GM19468 (cell line): ENCODE measurements around the gene ZNF883.
"Not testable (repeated sequence)": the region's sequence is repeated elsewhere in the genome, so short reads cannot be mapped to it uniquely, and the experiment has no call there.

Experiments used
- ATAC-seq: cut with Tn5 transposase; IDR thresholded peaks from one replicate; pipeline ENCODE4 v1.9.1; 2021; ENCODE audit warnings: mild to moderate bottlenecking, moderate library complexity, moderate number of reproducible peaks; ENCODE audit not compliant: unreplicated experiment; ENCODE audit errors: extremely low read depth

ZNF883 gene

DNA sequence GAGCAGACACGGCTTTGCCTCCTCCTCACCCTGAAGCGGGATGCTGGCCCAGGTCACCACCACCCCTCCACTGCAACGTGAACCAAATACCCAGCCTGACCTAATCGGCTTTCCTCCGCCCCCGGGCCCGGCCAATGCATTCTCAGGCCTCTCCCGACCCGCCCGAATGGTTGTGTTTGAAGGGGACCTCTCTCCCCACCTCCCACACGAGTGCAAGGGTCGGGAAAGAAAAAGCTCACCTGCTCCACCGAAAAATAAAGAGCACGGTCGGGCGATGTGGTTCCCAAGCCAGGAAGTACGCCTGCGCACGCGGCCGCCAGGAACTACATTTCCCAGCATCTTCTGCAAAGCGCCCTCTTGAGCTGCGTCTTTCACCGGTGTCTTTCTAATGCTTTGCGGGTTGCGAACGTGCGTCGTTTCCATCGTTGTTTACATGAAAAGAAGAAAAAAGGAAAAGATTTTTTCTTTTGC is at the start of gene ZNF883:
Gene ZNF883, minus strand, starts transcription at position 282 of the 471 bp plus-strand sequence.
- ATAC-seq = no peak

DNA sequence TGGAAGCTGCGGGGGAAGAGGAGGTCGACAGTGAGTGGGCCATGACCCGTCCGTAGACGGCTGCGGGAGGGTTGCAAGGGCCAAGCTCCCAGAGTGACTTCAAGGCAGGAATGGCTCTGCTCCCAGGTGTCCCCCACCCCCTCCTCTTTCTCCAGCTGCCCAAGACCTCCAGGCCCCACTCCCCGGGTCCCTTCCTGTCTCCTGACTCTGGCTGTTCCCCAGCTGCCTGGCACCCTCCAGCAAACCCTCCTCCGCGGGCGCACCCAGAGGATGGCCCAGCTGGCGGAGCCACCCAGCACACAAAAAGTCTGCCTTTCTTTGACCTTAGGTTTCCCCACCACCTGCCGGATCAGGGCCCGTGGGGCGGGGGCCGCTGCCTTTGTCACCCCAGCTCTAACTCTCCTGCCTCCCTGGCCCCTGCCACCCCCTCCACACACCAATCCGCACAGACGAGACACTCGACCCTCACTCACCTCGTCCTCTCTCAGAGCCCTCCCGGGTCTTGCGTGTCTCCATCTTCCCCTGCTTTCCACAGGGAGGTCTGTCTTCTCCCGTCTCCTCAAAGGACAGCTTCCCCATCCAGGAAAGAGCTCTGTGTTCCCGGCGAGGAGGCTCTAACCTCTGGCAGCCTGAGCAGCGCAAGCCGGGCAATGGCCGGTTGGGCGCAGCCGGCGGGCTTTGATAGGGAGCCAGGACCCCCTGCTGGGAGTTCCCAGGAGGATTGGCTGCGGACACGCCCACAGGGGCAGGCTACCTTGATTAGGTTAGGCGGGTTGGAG is 49.3 kb upstream of the ZNF883 start:
- not testable (repeated sequence) for ATAC-seq

DNA sequence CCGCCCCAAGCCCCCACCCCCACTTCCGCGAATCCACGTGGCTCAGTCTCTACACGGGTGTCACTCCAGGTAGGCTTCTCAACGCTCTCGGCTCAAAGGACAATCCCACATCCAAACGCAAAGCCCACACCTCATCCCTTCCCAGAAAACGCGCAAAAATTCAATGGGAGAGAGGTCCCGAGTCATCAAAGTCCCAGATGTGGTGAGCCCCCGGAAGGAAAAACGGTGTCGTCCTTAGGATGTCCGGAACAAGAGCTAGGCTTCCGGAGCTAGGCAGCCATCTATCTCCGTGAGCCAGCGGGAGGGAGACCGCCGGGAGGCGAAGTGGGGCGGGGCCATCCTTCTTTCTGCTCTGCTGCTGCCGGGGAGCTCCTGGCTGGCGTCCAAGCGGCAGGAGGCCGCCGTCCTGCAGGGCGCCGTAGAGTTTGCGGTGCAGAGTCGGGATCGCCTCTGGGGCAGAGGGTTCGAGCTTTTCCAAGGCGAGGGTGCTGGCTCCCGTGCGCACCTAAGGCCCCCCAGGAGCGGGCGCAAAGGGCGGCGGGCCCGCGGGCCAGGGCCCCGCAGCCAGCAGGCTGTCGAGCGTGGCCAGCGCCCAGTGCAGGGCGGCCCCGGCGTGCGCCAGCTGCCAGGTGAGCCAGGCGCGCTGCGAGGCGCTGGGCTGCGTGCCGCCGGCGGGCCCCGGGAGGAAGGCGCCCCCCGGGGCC is 47.7 kb upstream of the ZNF883 start:
- not testable (repeated sequence) for ATAC-seq

DNA sequence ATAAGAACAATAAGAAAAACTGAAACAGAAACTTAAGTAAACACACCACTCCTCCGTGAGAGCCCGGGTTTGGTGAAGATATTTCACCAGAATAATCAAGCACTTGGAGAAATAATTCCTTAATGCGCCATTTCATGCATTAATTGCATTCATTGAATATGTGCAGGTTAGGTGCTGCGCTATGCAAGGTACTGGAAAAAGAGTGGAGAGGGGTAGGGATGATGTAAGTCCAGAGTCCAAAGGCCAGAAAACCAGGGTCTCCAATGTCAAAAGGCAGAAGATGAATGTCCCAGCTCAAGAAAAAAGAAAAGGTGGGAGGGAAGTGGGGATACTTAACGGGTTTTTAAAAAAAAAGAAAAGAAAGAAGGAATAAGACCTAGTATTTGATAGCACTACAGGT is 45.2 kb upstream of the ZNF883 start:
- ATAC-seq = no peak

DNA sequence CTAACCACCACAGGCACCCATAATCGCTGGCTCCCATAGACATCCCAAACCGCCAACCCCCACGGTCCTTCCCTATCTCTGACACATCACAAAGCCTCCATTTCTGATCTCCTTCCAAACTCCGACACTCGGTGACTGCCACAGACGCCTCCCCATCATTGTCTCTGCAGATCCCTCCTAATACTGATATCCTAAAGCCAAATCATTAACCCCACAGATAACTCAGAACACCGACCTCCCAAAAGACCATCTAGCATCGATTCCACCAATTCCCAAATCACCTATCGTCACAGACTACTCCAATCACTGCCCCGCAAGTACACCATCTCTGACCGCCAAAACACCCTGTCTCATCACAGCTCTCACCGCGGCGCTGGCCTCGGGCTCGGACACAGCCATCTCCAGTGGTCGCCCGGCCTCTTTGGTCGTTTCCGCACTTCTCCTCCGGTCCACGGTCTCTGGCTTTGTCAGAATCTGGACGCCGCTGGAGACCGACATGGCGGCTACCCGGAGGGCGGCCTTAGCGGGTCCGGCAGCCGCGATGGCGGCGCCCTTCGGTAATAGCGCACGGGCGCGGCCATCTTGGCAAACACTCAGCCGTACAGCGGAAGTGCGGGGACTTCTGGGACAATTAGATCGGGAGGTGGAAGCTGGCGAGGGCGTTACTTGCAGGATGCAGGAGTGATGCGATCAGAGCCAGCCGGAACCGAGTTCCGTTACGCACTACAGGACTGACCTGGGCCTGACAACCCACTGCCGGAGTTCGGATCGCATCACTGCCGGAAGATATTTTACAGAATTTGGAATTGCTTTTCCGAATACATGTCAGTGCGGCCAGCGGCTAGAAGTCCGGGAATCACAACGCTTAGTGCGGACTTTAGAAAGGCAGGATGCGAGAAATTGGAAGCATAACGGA is 44.5 kb upstream of the ZNF883 start, which contains the start of gene ZFP37:
Gene ZFP37, minus strand, starts transcription at position 534 of the 916 bp plus-strand sequence. Its CDS starts 36 bp downstream, at position 498.
- peak; percentile 53 for ATAC-seq

DNA sequence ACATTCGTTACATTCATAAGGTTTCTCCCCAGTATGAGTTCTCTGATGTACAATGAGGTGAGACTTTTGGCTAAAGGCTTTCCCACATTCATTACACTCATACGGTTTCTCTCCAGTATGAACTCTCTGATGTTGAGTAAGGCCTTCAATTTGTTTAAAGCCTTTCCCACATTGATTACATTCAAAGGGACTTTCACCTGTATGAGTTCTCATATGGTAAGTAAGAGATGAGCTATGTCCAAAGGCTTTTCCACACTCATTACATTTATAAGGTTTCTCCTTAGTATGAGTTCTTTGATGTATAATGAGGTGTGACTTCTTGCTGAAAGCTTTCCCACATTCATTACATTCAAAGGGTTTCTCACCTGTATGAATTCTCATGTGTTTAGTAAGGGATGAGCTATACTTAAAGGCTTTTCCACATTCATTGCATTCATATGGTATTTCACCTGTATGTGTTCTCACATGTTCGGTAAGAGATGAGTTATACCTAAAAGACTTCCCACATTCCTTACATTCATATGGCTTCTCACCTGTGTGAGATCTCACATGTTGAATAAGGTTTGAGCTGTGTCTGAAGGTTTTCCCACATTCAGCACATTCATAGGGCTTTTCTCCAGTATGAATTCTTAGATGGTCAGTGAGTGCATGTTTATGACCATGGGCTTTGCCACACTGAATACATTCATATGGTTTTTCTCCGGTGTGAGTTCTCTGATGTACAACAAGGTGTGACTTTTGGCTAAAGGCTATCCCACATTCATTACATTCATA is 31.1 kb upstream of the ZNF883 start:
- ATAC-seq = no peak

DNA sequence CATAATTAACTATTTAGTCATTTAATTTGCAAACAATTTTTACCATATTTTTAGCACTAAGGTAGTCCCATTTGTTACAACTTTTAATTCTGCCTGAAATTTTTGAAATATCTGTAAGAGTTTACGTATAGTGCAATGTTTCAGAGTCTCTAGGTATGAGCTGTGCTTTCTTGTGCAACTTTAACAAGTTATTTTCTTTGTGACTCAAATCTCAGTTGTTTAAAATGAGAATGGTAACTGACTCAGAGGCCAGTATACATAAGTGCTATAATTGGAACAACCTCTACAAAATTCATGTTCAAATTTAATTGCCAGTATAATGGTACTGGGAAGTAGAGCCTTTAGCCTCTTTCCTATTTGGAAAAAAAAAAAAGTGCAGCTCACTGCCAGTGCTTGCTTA is 14.2 kb upstream of the ZNF883 start:
- ATAC-seq = no peak

DNA sequence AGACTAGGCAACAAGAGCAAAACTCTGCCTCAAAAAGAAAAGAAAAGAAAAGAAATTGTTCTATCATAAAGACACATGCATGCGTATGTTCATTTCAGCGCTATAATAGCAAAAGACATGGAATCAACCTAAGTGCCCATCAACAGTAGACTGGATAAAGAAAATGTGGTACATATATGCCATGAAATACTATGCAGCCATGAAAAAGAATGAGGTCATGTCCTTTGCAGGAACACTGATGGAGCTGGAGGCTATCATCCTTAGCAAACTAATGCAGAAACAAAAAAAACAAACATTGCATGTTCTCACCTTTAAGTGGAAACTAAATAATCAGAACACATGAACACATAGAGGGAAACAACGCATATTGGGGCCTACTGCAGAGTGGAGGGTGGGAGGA is 6.3 kb upstream of the ZNF883 start:
- no peak for ATAC-seq

DNA sequence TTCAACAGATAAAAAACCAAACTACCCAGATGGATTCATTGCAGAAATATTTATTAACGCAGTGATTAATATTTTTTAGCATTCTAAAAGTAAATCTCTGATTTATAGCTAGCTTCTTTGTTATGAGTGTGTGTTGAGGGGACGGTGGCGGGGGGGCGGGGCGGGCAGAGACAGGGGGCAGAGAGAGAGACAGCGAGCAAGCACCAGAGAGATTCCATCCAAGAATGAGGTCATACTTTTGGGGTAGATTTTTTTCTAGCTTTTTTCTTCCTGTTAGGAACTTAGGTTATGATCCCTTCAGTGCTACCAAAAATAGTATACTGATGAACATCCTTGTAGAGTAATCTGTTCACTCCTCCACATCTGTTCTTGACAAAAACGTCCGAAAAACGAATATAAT is 500 bp upstream of the ZNF883 start:
- ATAC-seq = no peak

DNA sequence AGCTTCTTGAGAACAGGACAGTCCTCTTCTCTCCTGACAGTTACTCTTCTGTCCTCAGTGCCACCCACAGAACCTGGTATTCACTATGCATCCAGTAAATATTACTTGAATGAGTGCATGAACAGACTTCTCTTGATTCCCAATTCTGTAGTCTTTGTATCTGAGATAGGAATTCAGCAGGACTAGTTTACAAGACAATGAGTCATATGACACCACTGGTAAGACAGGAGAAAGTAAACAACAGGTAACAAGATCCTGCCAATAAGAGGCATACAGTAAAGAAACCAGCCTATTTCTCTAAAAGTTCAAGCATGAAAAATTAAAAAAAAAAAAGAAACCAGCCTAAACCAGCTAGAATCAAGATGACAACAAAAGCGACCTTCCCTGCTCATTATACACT is 6.2 kb downstream of the ZNF883 start:
- no peak for ATAC-seq

DNA sequence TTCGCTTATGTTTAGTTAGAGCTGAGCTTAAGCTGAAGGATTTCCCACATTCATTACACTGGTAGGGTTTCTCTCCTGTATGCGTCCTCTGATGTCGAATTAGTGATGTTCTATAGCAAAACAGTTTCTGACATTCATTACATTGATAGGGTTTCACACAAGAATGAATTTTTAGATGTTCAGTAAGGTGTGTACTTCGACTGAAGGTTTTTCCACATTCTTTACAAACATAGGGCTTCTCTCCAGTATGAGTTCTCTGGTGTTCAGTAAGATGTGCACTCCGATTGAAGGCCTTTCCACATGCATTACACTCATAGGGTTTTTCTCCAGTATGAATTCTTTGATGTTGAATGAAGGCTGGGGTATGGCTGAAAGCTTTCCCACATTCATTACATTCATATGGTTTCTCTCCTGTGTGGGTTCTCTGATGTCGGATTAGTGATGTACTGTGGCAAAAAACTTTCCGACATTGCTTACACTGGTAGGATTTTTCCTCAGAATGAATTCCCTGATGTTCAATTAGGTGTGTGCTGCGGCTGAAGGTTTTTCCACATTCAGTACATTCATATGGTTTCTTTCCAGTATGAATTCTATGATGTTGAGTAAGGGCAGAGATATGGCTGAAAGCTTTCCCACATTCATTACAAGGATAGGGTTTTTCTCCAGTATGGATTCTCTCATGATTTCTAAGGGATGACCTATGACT is 14.6 kb downstream of the ZNF883 start:
- ATAC-seq = no peak

DNA sequence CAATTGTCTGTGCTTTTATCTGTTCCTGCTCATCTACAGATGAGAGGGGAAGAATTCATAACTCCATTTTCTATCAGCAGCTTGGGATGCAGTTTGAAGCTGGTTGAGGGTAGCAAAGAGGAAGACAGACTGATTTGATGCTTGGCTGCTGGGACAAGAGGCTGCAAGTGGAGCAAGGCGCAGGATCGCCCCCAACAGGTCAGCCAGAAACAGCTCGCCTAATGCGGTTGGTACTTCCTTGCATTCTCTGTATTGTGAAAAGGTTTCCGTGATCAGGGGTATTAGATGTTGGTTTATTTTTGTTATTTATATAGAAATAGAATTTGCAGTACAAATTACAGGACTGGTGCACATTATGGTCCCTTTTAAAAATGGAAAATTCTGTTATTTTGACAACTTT is 40.6 kb downstream of the ZNF883 start:
- no peak for ATAC-seq

DNA sequence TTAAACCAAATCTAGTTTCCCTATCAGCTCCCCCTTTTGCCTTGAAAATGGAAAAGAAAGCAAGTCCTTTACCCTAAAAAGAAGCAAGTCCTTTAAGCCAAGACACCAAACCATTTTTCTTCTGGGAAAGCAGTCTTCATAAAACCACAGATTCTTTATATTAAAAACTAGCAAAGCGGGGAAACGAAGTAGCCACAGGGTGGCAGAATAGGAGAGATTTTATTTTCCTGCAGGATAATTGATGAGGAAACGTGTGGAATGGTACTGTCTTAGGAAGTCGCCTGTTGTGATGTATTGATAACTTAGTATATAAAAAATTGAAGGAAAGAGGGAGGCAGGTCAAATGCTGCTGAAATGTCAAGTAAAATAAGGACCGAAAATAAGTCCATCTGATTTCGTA is 41.1 kb downstream of the ZNF883 start:
- no peak for ATAC-seq

DNA sequence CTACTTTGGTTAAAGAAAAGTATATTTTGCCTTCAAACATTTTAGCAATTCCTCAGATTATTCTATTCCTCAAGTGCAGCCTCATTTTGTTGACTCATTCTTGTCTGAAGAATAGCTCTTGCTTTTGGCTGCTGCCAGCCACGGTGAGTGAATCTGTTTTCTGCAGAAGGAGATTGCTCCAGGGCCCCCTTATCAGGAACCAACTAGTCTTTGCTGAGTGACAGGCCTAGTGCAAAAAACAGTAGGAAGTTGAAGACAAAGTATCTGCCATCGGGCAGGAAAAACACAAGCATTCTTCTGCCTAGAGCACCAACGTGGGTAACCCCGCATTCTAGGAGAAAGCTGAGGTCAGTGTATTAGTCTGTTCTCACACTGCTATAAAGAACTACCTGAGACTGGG is 42.3 kb downstream of the ZNF883 start:
- ATAC-seq = no peak

DNA sequence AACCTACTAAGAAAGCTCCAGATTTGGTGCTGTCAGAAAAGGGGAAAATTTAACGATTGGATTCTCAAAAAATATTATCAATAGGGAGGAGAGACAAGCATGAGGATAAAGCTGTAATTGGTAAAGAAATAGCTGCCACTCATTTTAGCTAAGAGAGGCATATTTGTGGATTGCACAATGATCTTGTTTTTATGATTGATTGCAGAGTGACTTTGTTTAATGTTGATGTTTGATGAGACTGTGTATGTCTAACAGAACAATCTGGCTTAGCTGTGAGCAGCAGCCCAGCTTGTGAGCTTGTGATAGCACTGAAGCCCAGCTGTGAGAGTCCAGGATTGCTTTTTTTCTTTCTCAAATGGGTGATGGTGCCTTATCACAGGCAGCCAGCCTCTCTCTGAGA is 56.4 kb downstream of the ZNF883 start:
- ATAC-seq = no peak

DNA sequence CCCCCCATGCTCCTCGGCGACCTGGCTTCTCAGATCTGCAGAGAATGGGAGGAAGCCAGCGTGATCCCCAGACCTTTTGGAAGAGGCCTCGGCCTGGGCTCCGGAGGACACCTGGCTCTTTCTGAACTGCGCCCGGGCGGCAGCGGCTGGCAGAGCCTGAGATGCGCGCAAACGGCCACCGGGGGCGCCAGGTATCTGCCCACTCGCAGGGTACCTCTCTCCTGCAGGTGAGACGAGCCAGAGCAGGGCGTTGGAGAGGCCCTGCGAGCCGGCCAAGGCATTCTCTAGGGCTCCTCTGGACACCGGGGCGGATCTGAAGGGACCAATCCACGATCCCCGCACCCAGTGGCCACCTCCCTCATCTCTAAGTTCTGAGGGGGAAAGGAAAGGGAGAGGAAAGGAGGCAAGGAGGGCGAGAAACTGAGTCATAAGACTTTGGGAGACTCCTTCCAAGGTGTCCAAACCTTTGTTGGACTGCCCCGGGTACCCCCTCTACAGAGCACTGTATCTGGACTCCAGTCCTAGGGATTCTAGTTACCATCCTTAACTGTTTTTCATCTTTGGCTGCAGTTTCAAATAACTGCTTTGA is 66.3 kb downstream of the ZNF883 start:
- no peak for ATAC-seq

DNA sequence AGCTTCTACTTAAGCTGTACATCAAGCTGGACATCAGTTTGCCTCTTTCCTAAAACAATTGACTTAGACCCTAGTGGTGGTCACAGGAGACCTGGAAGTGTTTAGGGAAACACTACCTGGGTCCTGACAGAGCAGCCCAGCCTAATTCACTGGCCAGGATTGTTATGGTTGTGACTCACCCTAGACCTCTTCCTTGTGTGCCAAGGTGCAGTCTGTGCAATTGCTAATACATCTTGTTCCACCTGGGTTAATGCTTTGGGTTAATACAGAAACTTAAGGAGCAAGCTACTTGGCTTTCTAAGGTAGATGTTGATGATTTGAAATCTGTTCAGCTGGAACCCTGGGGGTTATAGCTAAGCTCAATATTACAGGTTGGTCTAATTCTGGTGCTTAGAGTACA is 72.6 kb downstream of the ZNF883 start:
- ATAC-seq = no peak

DNA sequence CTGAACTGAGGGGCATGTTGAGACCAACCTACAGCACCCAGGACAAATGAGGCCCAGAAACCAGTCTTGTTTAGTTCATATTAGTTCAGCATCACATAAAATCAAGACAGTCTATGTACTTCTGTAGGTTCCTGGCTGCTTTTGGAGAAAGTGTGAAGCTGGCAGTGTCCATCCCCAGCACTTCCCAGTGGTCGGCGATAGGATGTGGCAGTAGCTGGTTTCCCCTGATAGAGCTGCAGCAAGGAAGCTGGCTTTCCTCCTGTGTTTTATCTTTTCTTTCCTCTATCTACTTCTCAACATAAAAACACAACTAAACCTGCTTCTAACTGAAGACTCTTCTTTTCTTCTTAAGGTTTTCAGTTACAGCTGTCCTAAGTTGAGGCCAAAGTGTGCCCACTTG is 78.3 kb downstream of the ZNF883 start:
- no peak for ATAC-seq
